ENCODE results near the gene RETREG1.
"Not testable (repeated sequence)": the region's sequence is repeated elsewhere in the genome, so short reads cannot be mapped to it uniquely, and the experiment has no call there.

RETREG1 gene

DNA sequence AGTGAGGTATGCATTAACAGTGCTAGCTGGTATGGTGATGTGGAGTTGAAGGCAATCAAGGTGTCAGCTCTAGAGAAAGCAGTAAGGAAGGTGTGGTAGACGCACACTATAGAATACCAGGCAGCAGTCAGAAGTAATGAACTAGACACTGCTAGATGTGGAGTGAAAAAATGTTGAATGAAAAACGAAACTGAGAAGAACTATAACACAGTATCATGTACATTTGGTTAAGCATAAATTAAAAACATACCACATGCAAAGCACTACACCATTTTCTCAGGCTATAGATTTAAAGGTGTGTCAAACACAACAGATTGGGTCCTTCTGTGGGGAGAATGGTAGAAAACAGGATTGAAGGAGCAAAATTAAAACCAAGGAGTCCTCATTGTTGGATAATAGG is 166.6 kb downstream of the RETREG1 start:
- DNase-seq (ENCODE audit: low read depth), result no peak

DNA sequence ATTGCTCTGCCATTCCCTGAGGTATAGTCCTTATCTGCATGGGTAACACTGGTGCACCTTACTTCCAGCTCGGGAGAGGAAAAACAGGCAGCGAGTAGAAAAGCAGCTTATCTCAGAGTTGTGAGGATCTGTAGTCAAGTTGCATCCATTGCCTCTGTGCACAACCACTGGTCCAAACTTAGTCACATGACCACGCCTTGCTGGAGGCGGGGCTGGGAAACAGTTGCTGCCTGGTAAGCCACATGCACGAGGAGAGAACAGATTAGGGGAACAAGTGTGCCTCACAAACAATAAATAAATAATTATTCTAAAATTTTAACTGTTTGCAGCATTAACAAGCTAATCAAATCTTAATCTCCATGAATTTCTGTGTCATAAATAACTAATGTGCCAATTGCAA is 169.8 kb downstream of the RETREG1 start:
- DNase-seq (ENCODE audit: low read depth), result no peak

DNA sequence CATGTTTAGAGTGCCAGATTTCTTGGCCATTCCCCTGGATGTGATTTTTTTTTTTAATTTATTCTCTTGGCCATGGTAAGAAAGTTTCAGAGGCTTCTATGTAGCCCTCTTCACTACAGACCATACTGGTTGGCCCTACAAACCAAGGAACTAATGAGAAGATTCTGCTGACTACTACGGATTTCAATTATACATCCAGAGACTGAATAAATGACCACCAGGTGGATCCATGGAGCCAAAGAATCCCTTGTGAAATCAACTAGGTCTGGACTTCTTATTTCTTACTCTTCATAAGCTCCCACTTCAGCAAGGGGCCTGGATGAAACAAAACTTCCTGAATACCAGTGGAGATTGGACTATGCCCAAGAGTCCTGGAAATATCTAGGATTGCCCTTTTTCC is 178.8 kb downstream of the RETREG1 start:
- no peak for DNase-seq (ENCODE audit: low read depth)

DNA sequence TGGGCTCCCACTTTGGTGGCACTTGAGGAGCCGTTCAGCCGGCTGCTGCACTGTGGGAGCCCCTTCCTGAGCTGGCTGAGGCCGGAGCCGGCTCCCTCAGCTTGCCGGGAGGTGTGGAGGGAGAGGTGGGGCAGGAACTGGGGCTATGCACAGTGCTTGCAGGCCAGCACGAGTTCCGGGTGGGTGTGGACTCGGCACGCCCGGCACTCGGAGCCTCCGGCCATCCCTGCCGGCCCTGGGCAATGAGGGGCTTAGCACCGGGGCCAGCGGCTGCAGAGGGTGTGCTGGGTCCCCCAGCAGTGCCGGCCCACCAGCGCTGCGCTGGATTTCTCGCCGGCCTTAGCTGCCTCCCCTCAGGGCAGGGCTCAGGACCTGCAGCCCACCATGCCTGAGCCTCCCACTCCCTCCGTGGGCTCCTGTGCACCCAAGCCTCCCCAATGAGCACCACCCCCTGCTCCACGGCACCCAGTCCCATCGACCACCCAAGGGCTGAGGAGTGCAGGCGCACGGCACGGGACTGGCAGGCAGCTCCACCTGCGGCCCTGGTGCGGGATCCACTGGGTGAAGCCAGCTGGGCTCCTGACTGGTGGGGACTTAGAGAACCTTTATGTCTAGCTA is 180.6 kb downstream of the RETREG1 start:
- not testable (repeated sequence) for DNase-seq (ENCODE audit: low read depth)

DNA sequence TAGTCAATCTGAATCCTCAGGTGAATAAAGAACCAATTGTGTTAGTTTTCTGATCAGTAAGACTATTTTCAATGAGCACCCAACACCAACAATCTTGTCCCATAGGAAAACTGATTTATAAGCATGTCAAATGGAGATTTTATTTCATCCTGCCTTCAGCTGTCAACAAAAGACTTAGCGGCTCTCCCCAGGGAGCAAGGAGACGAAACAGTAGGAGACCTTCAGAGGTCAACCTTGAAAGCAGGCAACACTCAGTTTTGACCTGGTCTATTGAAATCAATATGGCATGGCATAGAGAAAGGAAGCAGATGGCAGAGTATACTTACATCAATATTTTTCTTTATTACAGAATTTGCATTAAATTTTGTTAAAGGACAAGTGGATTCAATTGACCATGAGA is 185.3 kb downstream of the RETREG1 start:
- no peak for DNase-seq (ENCODE audit: low read depth)

DNA sequence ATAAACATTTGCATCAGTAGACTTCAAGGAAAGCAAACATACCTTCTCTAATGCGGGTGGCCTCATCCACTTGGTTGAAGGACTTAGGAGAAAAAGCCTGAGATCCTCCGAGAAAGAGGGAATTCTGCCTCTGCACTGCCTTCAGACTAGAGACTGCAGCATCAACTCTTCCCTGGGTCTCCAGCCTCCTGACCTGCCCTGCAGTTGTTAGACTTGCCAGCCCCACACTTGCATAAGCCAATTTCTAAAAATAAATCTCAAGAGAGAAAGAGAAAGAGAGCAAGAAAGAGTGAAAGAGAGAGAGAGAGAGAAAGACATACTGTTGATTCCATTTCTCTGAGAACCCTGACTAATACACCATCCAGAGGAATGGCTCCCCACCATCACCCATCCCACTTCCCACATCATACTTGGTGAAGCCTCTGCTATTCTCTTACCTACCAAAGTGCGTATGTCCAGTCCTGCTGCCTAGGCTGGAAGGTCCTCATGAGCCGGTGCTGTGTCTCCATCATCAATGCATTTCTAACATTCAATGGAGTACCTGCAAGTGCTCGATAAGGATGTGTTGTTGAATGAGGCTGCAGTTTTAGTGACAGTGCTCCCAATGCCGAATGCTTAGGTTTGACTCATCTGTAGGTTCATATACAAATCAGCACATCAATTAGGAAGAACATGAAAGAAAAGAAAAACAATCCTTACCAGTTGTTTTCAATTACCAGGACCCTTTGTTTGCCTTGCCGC is 186.3 kb downstream of the RETREG1 start:
- DNase-seq (ENCODE audit: low read depth), result no peak

DNA sequence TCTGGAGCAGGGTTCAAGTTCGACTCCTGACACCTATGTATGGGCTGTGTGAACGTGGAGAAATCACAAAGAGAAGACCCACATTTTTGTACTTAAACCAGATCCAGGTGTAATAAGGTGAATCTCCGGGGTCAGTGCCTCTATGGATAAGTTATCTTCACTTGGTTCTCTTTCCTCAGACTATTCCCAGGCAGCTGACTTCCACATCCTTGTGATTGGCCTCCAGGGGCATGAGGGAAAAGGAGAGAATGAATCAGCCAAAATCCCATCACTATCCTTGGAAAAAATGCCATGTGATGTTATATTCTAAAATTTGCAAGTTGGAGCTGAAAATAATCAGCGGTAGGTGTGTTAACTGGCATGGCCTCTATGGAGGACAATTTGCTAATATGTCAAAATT is 188.4 kb downstream of the RETREG1 start:
- DNase-seq (ENCODE audit: low read depth), result no peak

DNA sequence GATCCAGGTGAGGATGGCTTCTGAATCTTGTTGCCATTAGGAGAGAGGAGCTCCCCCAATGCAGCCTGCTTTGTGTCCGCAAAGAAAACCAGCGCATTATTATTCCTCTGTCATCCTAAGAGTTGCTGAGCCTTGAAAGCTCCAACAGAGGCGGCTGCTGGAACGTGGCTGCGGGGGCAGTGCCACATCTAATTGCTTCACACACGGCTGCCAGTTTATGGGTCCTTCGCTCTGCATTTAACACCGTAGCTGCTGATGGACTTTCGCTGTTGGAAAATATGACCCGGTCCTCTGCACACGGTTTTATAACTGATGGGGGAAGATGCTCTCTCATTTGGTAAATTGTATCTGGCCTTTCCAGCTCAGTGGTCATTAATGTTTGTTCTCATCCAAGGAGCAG is 189.2 kb downstream of the RETREG1 start:
- DNase-seq (ENCODE audit: low read depth), result no peak
